Naive B cell (primary cell): ENCODE results near the gene RASD2. TPM values are rescaled to one million over a fixed set of nuclear protein-coding genes. Genes with fewer than 3 reads are reported as not detected.
A peak's percentile ranks its signal among the peaks of the same experiment; 100 is the strongest.
"Not testable (repeated sequence)": the region's sequence is repeated elsewhere in the genome, so short reads cannot be mapped to it uniquely, and the experiment has no call there.

ENCODE experiments used
- ATAC-seq, 2 donors: fragments of 150-1000 bp; cut with Tn5 transposase; 2 replicates each; pipeline ENCODE4 v1.10.0; 2021; ENCODE audit warnings: low read depth in 2 of 2, mild to moderate bottlenecking in 2 of 2, moderate library complexity in 2 of 2
- DNase-seq: peaks from one replicate; pipeline ENCODE4 v3.0.0; 2022
- H3K27ac Mint-ChIP-seq, 6 donors: one replicate each; pipeline ENCODE4 v1.8.0; 2020 to 2022; ENCODE audit warnings: mild to moderate bottlenecking in 6 of 6, mixed read lengths in 6 of 6, moderate library complexity in 5 of 6, inconsistent platforms in 2 of 6
- H3K27me3 Mint-ChIP-seq, 3 donors: one replicate each; pipeline ENCODE4 v1.8.0; 2021 to 2022; ENCODE audit warnings: mixed read lengths in 3 of 3, mild to moderate bottlenecking in 1 of 3
- H3K36me3 Mint-ChIP-seq, 2 donors: one replicate each; pipeline ENCODE4 v1.8.0; 2020 to 2022; ENCODE audit warnings: mixed read lengths in 2 of 2, inconsistent platforms in 1 of 2, mild to moderate bottlenecking in 1 of 2
- H3K4me1 Mint-ChIP-seq, 3 donors: one replicate each; pipeline ENCODE4 v1.8.0; 2020 to 2022; ENCODE audit warnings: mixed read lengths in 3 of 3, inconsistent platforms in 1 of 3, mild to moderate bottlenecking in 1 of 3, moderate library complexity in 1 of 3
- H3K4me3 Mint-ChIP-seq, 8 donors: one replicate each; pipeline ENCODE4 v1.8.0; 2020 to 2022; ENCODE audit warnings: mild to moderate bottlenecking in 8 of 8, mixed read lengths in 8 of 8, moderate library complexity in 8 of 8, inconsistent platforms in 2 of 8
- H3K9me3 Mint-ChIP-seq, 7 donors: one replicate each; pipeline ENCODE4 v1.8.0; 2020 to 2022; ENCODE audit warnings: mixed read lengths in 7 of 7, mild to moderate bottlenecking in 5 of 7, inconsistent platforms in 2 of 7, moderate library complexity in 1 of 7
- polyA plus RNA-seq, 6 donors: library from polyadenylated mRNA; unstranded; fragments of 300-500 nt; fragmentation: Illumina TruSeq; gene quantifications; one replicate each; pipeline ENCODE4 v1.2.3, GENCODE V29; 2021; ENCODE audit warnings: low read depth in 6 of 6

RASD2 gene
- polyA plus RNA-seq, 6 donors from 2014 or later = not detected

DNA sequence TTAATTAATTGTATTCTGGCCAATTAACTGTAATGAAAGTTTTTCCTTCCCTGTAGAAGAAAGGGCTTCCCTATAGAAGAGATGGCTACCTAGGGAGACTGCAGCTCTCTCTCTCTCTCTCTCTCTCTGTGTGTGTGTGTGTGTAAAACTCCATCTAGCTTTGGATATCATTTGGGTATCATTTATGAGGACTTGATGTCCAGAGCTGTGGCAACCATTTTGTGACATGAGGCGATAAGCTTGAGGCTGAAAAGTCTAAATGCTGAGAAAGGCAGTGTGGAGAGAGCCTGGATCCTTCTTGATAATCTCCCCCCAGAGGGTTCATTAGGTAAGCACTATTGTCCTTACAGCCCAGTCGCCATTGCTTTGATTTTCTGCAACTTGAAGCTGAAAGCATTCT lies 30.7 kb upstream of the RASD2 start:
- H3K27me3 Mint-ChIP-seq = peaks cover 20 to 39% (median 37%) of the 10 kb centered on the region in 3 donors
- H3K4me3 Mint-ChIP-seq = no peak overlapping the region
- H3K36me3 Mint-ChIP-seq = no peaks in the 10 kb centered on the region
- H3K9me3 Mint-ChIP-seq = peaks cover 0 to 5% (median 0%) of the 10 kb centered on the region in 7 donors
- H3K4me1 Mint-ChIP-seq = no peaks in the 10 kb centered on the region
- no peak overlapping the region for H3K27ac Mint-ChIP-seq
- DNase-seq (no peak), ATAC-seq (no peak)

DNA sequence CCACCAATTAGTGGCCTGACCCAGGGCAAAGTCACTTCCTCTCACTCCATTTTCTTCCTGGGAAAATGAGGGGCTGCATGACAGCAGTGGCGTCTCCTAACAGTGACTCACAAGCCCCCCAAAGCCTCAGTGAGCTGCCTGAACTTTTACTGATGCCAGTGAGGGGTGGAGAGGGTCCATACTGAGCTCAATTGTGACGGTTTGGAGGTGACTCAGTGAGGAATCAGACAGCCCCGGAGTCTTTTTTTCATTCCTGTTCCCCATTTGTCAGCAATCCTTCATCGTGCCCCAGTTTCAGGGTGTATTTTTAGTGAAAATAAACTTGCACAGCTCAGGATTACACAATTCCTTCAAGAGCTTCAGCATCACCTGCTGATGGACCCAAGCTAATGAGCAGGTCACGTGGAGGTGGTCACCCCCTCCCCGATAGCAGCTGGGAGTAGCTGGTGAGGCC lies 30.1 kb upstream of the RASD2 start:
- no peak overlapping the region for H3K4me3 Mint-ChIP-seq
- ATAC-seq = no peak
- H3K27me3 Mint-ChIP-seq = peaks cover 20 to 39% (median 37%) of the 10 kb centered on the region in 3 donors
- no peak for DNase-seq
- H3K27ac Mint-ChIP-seq = no peak overlapping the region
- H3K36me3 Mint-ChIP-seq = no peaks in the 10 kb centered on the region
- no peaks in the 10 kb centered on the region for H3K4me1 Mint-ChIP-seq
- peaks cover 0 to 5% (median 0%) of the 10 kb centered on the region in 7 donors for H3K9me3 Mint-ChIP-seq

DNA sequence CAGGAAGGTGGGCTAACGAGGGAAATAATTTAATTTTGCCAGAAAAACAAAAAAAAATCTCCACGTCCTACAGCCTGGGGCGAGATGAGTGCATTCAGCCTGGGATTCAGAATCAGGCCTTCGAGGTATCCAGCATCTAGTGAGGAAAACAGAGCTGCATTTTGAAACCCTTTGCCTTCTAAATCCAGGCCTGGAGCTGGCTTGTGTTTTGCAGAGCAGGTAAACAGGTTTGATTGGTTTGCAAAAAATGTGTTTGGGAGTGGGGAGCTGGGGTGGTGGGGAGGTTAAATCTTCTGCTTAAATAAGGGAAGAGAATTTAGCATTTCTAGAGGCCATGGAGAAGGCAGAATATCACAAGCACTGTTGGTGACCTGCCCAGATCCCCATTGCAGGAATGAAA lies 29.7 kb upstream of the RASD2 start:
- DNase-seq (no peak), ATAC-seq (no peak)
- H3K4me1 Mint-ChIP-seq = no peaks in the 10 kb centered on the region
- H3K4me3 Mint-ChIP-seq = no peak overlapping the region
- peaks cover 20 to 42% (median 41%) of the 10 kb centered on the region in 3 donors for H3K27me3 Mint-ChIP-seq
- no peaks in the 10 kb centered on the region for H3K36me3 Mint-ChIP-seq
- peaks cover 0 to 5% (median 0%) of the 10 kb centered on the region in 7 donors for H3K9me3 Mint-ChIP-seq
- H3K27ac Mint-ChIP-seq = no peak overlapping the region

DNA sequence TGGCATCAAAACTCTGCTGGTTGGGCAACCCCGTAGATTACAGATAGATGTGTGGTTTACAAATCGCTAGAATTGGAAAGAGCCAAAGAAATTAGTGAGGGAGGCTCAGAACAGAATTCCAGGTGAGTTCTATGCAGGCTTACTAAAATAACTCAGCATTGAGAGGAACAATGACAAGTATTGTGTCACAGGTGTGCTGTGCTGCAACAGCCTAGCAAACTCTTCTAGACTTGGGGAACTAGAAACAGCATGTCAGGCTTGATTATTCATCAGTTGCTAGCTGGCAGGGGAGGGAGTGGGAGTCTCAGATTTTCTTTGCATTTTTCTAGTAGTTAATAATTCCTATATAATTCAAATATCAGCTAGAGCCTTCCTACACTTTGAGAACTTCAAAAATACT lies 26.3 kb upstream of the RASD2 start:
- Mint-ChIP-seq H3K27me3 (peaks cover 30 to 57% (median 51%) of the 10 kb centered on the region in 3 donors), H3K4me1 (no peaks in the 10 kb centered on the region), H3K36me3 (no peaks in the 10 kb centered on the region), H3K4me3 (no peak overlapping the region), H3K27ac (peak overlapping the region in 1 of 6 donors; percentile 3), H3K9me3 (peaks cover 0 to 5% (median 0%) of the 10 kb centered on the region in 7 donors)
- DNase-seq (no peak), ATAC-seq (no peak)

DNA sequence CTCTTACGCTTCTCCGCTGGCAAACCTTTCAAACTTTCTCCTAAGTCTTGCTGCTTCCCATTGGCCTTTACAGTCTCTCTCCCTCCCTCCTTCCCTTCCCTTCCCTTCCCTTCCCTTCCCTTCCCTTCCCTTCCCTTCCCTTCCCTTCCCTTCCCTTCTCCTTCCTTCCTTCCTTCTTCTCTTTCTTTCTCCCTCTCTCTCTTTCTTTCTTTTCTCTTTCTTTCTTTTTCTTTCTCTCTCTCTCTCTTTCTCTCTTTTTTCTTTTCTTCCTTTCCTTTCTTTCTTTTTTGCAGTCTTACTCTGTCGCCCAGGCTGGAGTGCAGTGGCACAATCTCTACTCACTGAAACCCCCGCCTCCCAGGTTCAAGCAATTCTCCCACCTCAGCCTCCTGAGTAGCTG lies 24.7 kb upstream of the RASD2 start:
- H3K36me3 Mint-ChIP-seq, DNase-seq, H3K4me3 Mint-ChIP-seq, H3K27ac Mint-ChIP-seq, H3K4me1 Mint-ChIP-seq, ATAC-seq, H3K9me3 Mint-ChIP-seq: not testable (repeated sequence)
- peaks cover 35 to 64% (median 50%) of the 10 kb centered on the region in 3 donors for H3K27me3 Mint-ChIP-seq

DNA sequence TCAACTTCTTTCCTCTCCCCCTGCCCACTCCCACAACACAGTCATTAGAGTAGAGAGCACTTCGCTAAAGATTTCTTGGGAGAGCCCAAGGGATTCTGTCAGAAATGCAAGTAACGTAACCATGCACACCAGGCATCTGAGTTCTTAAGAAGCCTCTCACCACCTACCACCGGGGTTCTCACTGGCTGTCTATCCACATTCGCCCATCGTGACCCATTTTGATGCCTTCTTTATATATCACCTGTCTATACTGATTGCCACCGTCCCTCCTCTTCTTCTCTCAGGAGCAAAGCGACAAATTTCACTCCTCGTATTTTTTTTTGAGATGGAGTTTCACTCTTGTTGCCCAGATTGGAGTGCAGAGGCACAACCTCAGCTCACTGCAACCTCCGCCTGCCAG lies 23.9 kb upstream of the RASD2 start:
- H3K27ac Mint-ChIP-seq = no peak overlapping the region
- H3K4me3 Mint-ChIP-seq = no peak overlapping the region
- no peaks in the 10 kb centered on the region for H3K36me3 Mint-ChIP-seq
- ATAC-seq = no peak
- H3K9me3 Mint-ChIP-seq = no peaks in the 10 kb centered on the region
- peaks cover 0 to under 1% (median 0%) of the 10 kb centered on the region in 3 donors for H3K4me1 Mint-ChIP-seq
- H3K27me3 Mint-ChIP-seq = peaks cover 41 to 68% (median 57%) of the 10 kb centered on the region in 3 donors
- no peak for DNase-seq

DNA sequence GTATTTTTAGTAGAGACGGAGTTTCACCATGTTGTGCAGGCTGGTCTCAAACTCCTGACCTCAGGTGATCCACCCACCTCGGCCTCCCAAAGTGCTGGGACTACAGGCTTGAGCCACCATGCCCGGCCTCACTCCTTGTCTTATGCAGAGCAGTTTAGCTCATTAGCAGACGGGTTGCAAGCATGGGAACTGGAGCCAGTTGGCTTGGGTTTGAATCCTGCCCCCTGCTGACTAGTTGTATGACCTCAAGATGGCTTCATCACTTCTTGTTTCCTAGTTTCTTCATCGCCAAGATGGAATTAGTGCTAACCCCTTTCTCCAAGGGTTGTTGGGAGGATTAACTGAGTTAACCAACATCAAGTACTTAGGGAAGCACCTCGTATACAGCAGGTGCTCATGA lies 23.4 kb upstream of the RASD2 start:
- Mint-ChIP-seq H3K9me3 (no peaks in the 10 kb centered on the region), H3K4me3 (no peak overlapping the region), H3K36me3 (no peaks in the 10 kb centered on the region), H3K4me1 (peaks cover 0 to 4% (median 0%) of the 10 kb centered on the region in 3 donors), H3K27me3 (peaks cover 41 to 72% (median 62%) of the 10 kb centered on the region in 3 donors), H3K27ac (no peak overlapping the region)
- ATAC-seq (no peak), DNase-seq (no peak)

DNA sequence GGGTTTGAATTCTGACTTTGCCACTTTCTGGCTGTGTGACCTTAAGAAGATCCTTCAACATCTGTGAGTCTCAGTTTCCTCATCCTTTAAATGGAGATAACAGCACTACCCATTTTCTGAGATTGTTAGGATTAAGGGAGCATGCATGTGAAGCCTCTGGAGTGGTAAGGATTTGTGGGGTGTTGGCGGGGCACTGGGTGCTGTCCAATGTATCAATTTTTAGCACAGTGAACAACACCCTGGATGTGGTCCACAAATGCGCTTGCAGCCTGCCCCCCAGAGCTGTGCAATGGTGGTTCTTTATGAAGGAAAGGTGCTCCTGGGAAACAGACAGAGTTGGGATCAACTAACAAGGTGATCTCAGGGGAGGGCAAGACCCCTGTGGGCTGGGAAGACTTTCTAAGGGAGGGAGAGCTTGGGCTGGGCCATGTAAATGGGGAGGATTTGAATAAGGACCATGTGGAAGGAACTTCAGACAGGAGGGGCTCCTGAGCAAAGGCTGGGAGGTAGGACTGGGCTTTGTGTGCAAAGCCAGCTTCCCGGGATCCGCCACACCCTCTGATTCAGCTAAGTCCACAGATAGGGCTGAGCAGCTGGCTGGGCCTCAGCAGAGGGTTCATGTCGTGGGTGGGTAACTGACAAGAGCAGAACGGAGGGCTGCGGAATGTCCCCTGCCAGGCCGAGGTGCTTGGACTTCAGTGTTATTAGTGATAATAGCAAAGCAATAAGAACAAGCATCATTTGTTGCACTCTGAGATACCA lies 22.7 kb upstream of the RASD2 start:
- H3K27ac Mint-ChIP-seq = no peak overlapping the region
- peaks cover 42 to 79% (median 69%) of the 10 kb centered on the region in 3 donors for H3K27me3 Mint-ChIP-seq
- peaks cover 0 to 4% (median 0%) of the 10 kb centered on the region in 3 donors for H3K4me1 Mint-ChIP-seq
- no peak for ATAC-seq
- DNase-seq = no peak
- H3K36me3 Mint-ChIP-seq = no peaks in the 10 kb centered on the region
- no peaks in the 10 kb centered on the region for H3K9me3 Mint-ChIP-seq
- H3K4me3 Mint-ChIP-seq = no peak overlapping the region

DNA sequence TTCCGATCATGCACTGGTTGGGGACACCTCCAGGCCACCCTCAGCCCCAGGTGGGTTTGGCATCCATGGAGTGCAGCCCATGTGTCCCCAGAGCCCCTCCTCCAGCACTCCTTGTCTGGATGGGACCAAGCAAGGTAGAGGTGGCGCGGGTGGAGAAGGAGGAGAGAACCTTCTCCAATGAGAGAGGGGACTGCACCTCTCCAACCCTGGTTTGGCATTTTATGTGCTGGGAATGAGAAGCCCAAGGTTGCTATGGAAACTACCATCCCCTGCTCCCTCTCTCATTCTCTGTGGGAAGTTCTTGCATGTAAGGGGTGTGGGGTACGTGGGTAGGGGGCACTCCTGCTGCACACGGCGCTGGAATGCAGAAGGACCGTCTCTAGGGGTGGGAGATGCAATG lies 21.8 kb upstream of the RASD2 start:
- peaks cover 34 to 79% (median 64%) of the 10 kb centered on the region in 3 donors for H3K27me3 Mint-ChIP-seq
- DNase-seq (no peak), ATAC-seq (no peak)
- H3K4me3 Mint-ChIP-seq = no peak overlapping the region
- H3K27ac Mint-ChIP-seq = no peak overlapping the region
- H3K4me1 Mint-ChIP-seq = peaks cover 0 to 4% (median 0%) of the 10 kb centered on the region in 3 donors
- H3K9me3 Mint-ChIP-seq = no peaks in the 10 kb centered on the region
- no peaks in the 10 kb centered on the region for H3K36me3 Mint-ChIP-seq

DNA sequence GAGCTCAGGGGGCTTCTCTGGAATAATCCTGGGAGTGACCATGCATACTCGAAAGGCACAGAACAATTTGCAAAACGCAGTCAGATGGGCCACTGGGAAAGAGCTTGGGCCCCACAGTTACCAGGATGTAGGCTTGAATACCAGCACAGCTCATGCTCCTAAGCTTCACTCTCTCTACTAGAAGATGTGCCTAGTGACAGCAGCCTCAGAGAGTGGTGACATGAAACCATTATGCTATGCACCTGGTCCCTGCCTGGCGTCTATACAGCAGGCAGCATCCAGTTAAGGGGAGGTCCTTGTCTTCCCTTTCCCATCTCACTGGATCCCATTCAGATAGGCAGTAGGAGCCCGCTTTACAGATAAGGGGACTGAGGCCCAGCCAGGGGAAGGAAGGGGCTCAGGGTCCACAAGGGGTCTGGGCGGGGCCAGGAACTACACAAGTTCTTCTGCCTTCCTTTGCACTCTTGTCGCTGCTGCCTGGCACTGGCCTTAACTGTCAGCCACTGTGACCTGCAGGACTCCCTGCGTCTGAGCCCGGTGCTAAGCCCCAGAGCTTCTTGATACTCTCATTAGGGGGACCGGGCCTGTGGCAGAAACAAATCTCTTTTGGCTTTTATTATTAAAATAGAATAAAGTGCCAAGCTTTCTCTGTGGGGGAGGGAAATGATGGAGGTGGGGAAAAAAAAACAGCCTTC lies 21.2 kb upstream of the RASD2 start:
- Mint-ChIP-seq H3K9me3 (no peaks in the 10 kb centered on the region), H3K27ac (no peak overlapping the region), H3K4me3 (no peak overlapping the region), H3K36me3 (no peaks in the 10 kb centered on the region), H3K4me1 (peaks cover 0 to 4% (median 0%) of the 10 kb centered on the region in 3 donors), H3K27me3 (peaks cover 32 to 74% (median 60%) of the 10 kb centered on the region in 3 donors)
- DNase-seq (no peak), ATAC-seq (no peak)

DNA sequence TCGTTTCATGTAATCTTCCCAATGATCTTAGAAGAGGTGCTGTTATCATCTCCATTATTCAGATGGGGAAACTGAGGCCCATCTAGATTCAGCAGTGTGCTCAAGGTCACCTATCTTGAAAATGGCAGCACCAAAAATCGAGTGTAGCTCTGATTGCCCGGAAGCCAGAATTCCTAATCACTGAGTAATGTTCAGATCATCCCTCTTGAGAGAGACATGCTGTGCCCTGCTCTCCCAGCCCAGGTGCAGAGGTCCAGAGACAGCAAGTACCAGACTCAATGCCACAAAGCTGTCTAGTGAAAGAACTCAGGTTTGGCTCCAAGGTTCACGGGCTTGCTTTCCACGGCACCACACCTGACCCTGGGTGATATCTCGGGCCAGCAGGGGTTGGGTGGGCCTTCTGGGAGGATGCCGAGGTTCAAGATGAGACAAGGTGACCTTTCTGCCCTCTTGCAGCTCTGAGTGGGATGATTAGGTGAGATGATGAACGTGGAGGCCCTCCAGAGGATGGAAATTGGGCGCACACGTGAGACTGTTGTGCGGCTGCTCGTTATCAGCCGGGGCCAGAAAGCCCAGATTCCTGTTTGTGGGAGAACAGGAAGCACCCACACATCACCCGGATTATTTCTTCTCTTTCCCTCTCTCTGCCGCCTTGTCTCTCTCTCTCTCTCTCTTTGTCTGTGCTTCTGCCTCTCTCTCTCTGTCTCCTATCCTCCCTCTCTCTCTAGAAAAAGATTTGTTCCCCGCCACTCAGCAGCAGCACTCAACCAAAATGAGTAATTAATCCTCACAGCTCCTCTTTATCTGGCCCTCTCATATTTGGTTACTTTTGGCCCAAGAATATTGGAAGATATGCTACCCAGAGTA lies 19.0 kb upstream of the RASD2 start:
- H3K27me3 Mint-ChIP-seq = peaks cover 29 to 65% (median 50%) of the 10 kb centered on the region in 3 donors
- peak overlapping the region in 1 of 6 donors; percentile 30 for H3K27ac Mint-ChIP-seq

DNA sequence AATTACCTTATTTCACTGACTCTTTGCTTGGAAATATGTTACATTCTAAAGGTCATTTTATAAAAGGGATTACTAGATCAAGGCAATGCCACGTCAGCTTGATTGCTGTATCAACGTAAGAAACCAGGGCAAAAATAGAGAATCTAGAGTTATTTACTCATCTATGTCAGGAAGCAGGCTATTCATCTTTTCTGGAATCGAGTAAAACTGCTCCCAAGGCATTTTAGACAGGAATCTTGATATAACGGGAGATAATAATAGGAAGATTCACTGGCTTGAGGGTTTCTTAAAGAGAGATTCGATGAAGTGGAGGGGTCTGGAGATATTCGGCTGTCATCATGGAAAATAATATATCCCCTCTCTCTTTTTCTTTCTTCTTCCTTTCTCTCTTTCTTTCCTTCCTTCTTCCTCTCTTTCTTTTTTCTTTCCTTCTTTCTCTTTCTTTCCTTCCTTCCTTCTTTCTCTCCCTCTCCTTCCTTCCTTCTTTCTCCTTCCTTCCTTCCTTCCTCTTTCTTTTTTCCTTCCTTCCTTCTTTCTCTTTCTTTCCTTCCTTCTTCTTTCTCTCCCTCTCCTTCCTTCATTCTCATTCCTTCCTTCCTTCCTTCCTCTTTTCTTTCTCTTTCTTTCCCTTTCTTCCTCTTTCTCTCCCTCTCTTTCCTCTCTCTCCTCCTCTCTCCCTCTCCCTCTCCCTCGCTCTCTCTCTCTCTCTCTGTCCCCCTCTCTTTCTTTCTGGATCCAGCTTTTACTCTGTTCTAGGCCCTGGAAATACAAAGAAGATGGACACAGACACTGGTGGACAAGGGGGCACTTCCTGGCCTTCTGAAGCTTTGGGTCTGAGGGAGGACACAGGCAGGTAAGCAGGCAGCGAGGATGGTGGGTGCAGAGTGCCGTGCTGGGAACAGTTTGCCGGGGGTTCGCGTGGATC lies 18.1 kb upstream of the RASD2 start:
- DNase-seq = no peak
- Mint-ChIP-seq H3K4me3 (peak overlapping the region in 1 of 8 donors; percentile 47), H3K4me1 (peaks cover 4 to 16% (median 15%) of the 10 kb centered on the region in 3 donors), H3K9me3 (no peaks in the 10 kb centered on the region), H3K36me3 (no peaks in the 10 kb centered on the region), H3K27me3 (peaks cover 26 to 60% (median 44%) of the 10 kb centered on the region in 3 donors), H3K27ac (peak overlapping the region in 1 of 6 donors; percentile 30)
- no peak for ATAC-seq

More for the DNA sequence above, 19.0 kb upstream of the RASD2 start:
- ATAC-seq (no peak), DNase-seq (no peak)
- peaks cover 0 to 9% (median 6%) of the 10 kb centered on the region in 3 donors for H3K4me1 Mint-ChIP-seq
- no peak overlapping the region for H3K4me3 Mint-ChIP-seq
- no peaks in the 10 kb centered on the region for H3K9me3 Mint-ChIP-seq
- H3K36me3 Mint-ChIP-seq = no peaks in the 10 kb centered on the region
